Measurements from ENCODE around the gene FITM1.

Gene FITM1

DNA sequence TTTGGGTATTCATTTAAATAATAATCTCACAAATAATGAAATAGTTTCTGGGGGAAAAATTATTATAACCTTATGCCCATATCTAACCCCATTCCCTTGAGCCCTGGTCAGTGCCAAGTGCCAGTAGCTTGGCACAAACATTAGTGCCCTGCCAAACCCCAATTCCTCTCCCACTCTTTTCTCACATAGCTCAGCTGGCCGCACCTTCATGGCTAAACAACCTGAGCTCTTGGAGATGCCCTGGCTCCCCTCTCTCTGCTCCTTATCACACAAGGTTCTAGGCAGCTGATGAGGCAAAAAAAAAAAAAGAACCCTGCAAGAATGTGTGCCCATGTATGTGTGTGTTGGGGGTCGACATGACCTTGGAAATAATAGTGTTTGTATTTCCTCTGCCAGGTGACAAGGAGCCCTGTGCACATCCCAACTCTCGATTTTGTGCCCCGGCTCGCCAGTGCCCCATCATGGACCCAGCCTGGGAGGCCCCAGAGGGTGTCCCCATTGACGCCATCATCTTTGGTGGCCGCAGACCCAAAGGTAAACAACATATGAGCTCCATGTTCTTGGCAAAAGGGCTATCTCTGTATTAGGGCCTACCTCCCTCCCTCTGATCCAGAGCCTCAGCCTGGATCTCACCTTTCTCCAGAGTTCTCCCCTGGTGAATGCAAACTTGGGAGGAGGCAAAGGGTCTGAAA lies 28.0 kb upstream of the FITM1 start:
- no peak for TF ChIP-seq CEBPB (IDR thresholded peaks at IDR 0.05)
- TF ChIP-seq, protein P1, sequence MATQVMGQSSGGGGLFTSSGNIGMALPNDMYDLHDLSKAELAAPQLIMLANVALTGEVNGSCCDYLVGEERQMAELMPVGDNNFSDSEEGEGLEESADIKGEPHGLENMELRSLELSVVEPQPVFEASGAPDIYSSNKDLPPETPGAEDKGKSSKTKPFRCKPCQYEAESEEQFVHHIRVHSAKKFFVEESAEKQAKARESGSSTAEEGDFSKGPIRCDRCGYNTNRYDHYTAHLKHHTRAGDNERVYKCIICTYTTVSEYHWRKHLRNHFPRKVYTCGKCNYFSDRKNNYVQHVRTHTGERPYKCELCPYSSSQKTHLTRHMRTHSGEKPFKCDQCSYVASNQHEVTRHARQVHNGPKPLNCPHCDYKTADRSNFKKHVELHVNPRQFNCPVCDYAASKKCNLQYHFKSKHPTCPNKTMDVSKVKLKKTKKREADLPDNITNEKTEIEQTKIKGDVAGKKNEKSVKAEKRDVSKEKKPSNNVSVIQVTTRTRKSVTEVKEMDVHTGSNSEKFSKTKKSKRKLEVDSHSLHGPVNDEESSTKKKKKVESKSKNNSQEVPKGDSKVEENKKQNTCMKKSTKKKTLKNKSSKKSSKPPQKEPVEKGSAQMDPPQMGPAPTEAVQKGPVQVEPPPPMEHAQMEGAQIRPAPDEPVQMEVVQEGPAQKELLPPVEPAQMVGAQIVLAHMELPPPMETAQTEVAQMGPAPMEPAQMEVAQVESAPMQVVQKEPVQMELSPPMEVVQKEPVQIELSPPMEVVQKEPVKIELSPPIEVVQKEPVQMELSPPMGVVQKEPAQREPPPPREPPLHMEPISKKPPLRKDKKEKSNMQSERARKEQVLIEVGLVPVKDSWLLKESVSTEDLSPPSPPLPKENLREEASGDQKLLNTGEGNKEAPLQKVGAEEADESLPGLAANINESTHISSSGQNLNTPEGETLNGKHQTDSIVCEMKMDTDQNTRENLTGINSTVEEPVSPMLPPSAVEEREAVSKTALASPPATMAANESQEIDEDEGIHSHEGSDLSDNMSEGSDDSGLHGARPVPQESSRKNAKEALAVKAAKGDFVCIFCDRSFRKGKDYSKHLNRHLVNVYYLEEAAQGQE (IDR thresholded peaks at IDR 0.05; ENCODE audit: low read depth), result no peak
- no peak for TF ChIP-seq RAD21 (IDR thresholded peaks at IDR 0.05; ENCODE audit: low read depth)
- TF ChIP-seq FOXM1 (IDR thresholded peaks at IDR 0.05; ENCODE audit: borderline replicate concordance, low read depth), result no peak
- no peak for TF ChIP-seq TEAD4 (IDR thresholded peaks at IDR 0.05)
- no peak for TF ChIP-seq CREB1 (IDR thresholded peaks at IDR 0.05; ENCODE audit: low read depth)
- TF ChIP-seq EGR1 (IDR thresholded peaks at IDR 0.05), result no peak
- TF ChIP-seq, protein P2, sequence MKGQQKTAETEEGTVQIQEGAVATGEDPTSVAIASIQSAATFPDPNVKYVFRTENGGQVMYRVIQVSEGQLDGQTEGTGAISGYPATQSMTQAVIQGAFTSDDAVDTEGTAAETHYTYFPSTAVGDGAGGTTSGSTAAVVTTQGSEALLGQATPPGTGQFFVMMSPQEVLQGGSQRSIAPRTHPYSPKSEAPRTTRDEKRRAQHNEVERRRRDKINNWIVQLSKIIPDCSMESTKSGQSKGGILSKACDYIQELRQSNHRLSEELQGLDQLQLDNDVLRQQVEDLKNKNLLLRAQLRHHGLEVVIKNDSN (IDR thresholded peaks at IDR 0.05), result no peak
- no peak for TF ChIP-seq YY1 (IDR thresholded peaks at IDR 0.05; ENCODE audit: low read depth)
- TF ChIP-seq NFIC (IDR thresholded peaks at IDR 0.05), result no peak
- TF ChIP-seq TAF1 (IDR thresholded peaks at IDR 0.05; ENCODE audit: low read depth), result no peak
- no peak for TF ChIP-seq ZBTB7A (IDR thresholded peaks at IDR 0.05; ENCODE audit: low read depth)
- no peak for TF ChIP-seq EP300 (IDR thresholded peaks at IDR 0.05; ENCODE audit: borderline replicate concordance)
- TF ChIP-seq, protein P3, sequence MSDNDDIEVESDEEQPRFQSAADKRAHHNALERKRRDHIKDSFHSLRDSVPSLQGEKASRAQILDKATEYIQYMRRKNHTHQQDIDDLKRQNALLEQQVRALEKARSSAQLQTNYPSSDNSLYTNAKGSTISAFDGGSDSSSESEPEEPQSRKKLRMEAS (IDR thresholded peaks at IDR 0.05), result no peak
- no peak for TF ChIP-seq TCF12 (IDR thresholded peaks at IDR 0.05; ENCODE audit: low read depth)

DNA sequence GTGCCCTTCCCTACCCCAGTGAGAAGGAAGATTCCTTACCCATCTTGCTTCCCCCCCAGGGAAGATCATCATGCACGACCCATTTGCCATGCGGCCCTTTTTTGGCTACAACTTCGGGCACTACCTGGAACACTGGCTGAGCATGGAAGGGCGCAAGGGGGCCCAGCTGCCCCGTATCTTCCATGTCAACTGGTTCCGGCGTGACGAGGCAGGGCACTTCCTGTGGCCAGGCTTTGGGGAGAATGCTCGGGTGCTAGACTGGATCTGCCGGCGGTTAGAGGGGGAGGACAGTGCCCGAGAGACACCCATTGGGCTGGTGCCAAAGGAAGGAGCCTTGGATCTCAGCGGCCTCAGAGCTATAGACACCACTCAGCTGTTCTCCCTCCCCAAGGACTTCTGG lies 27.0 kb upstream of the FITM1 start:
- TF ChIP-seq NFIC (IDR thresholded peaks at IDR 0.05), result no peak
- no peak for TF ChIP-seq RAD21 (IDR thresholded peaks at IDR 0.05; ENCODE audit: low read depth)

DNA sequence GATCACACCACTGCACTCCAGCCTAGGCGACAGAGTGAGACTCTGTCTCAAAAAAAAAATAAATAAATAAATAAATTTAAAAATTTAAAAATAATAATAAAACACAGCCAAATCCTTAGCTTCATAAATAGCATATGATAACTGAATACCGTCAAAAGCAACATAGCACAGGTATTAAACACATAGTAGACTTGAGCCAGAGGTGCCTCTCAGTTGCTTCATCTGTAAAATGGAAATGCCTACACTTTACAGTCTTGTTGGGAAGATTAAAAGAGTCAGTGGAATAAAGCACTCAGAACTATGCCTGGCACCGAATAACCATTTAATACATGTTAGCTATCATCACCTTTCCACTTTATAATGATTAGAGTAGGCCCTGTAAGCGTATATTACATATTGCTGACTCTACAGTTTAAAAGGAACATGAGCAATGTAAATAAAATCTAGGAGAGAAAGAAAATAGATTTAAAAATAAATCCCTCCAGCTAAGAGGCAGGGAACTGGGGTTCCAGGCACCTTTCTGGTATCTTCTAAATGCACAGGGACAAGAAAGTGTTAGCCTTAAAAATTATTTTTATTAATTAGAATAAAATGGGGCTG lies 23.7 kb upstream of the FITM1 start:
- TF ChIP-seq TAF1 (IDR thresholded peaks at IDR 0.05; ENCODE audit: low read depth) (no peak), ZBTB7A (IDR thresholded peaks at IDR 0.05; ENCODE audit: low read depth) (no peak), TEAD4 (IDR thresholded peaks at IDR 0.05) (no peak), FOXM1 (IDR thresholded peaks at IDR 0.05; ENCODE audit: borderline replicate concordance, low read depth) (no peak), RAD21 (IDR thresholded peaks at IDR 0.05; ENCODE audit: low read depth) (no peak), EP300 (IDR thresholded peaks at IDR 0.05; ENCODE audit: borderline replicate concordance) (no peak), TCF12 (IDR thresholded peaks at IDR 0.05; ENCODE audit: low read depth) (no peak), YY1 (IDR thresholded peaks at IDR 0.05; ENCODE audit: low read depth) (no peak), CEBPB (IDR thresholded peaks at IDR 0.05) (no peak)
- TF ChIP-seq, protein P3 (IDR thresholded peaks at IDR 0.05), result no peak
- TF ChIP-seq, protein P2 (IDR thresholded peaks at IDR 0.05), result no peak
- TF ChIP-seq, protein P1 (IDR thresholded peaks at IDR 0.05; ENCODE audit: low read depth), result no peak

DNA sequence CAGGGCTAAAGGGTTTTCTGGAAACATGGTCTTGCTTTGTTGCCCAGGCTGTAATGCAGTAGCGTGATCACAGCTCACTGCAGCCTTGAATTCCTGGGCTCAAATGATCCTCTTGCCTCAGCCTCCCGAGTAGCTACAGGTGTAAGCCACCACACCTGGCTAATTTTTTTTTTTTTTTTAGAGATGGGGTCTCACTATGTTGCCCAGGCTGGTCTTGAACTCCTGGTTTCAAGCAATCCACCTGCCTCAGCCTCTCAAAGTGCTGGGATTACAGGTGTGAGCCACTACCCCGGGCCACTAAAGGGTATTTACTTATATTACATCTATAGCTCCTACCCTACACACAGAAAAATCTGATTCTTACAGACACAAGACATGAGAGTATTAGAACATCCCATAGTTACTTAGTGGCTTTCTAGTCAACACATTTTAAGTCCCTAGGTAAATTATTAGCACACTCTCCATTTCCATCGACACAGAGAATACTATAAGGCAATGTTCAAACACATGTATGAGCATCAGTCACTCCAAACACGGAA lies 22.1 kb upstream of the FITM1 start:
- TF ChIP-seq TEAD4 (IDR thresholded peaks at IDR 0.05), result no peak
- TF ChIP-seq NFIC (IDR thresholded peaks at IDR 0.05), result no peak
- TF ChIP-seq RAD21 (IDR thresholded peaks at IDR 0.05; ENCODE audit: low read depth), result no peak
- no peak for TF ChIP-seq FOXM1 (IDR thresholded peaks at IDR 0.05; ENCODE audit: borderline replicate concordance, low read depth)
- no peak for TF ChIP-seq TAF1 (IDR thresholded peaks at IDR 0.05; ENCODE audit: low read depth)
- TF ChIP-seq EGR1 (IDR thresholded peaks at IDR 0.05), result no peak
- TF ChIP-seq ZBTB7A (IDR thresholded peaks at IDR 0.05; ENCODE audit: low read depth), result no peak
- TF ChIP-seq, protein P2 (IDR thresholded peaks at IDR 0.05), result no peak
- TF ChIP-seq, protein P1 (IDR thresholded peaks at IDR 0.05; ENCODE audit: low read depth), result no peak
- TF ChIP-seq YY1 (IDR thresholded peaks at IDR 0.05; ENCODE audit: low read depth), result no peak
- TF ChIP-seq, protein P3 (IDR thresholded peaks at IDR 0.05), result no peak
- TF ChIP-seq CEBPB (IDR thresholded peaks at IDR 0.05), result no peak
- no peak for TF ChIP-seq CREB1 (IDR thresholded peaks at IDR 0.05; ENCODE audit: low read depth)
- TF ChIP-seq EP300 (IDR thresholded peaks at IDR 0.05; ENCODE audit: borderline replicate concordance), result no peak
- TF ChIP-seq TCF12 (IDR thresholded peaks at IDR 0.05; ENCODE audit: low read depth), result no peak

Data from Ishikawa (cell line).